HepG2 (cell line): Measurements from ENCODE around the gene CLIC4. TPM values are rescaled to one million over a fixed set of nuclear protein-coding genes. Genes with fewer than 3 reads are reported as not detected.

ENCODE experiments used
- ARNT ChIP-seq: fragments of 450-650 bp; IDR thresholded peaks from 2 replicates; pipeline ENCODE4 v1.6.1; 2017
- ATRX ChIP-seq: sonication (generic); formaldehyde crosslinking; IDR thresholded peaks from 2 replicates; pipeline ENCODE4 v1.4.0; 2020; ENCODE audit warnings: missing genetic modification reagents, borderline replicate concordance
- DNMT3B ChIP-seq: conservative IDR thresholded peaks from 2 replicates; pipeline ENCODE4 v1.6.1; 2016; ENCODE audit warnings: missing biosample characterization, control low read depth
- NCOR1 ChIP-seq: fragments of 200-600 bp; sonication (generic); IDR thresholded peaks from 2 replicates; pipeline ENCODE4 v1.7.0; 2017; ENCODE audit warnings: antibody characterized with exemption, low read length, borderline replicate concordance
- PAWR ChIP-seq: sonication (generic); formaldehyde crosslinking; IDR thresholded peaks from 2 replicates; pipeline ENCODE4 v1.4.0; 2020; ENCODE audit warnings: missing genetic modification reagents, mild to moderate bottlenecking, borderline replicate concordance
- SMAD1 ChIP-seq: sonication (generic); formaldehyde crosslinking; IDR thresholded peaks from 2 replicates; pipeline ENCODE4 v1.4.0; 2020; ENCODE audit warnings: missing genetic modification reagents, low read depth, mild to moderate bottlenecking, borderline replicate concordance
- TAF15 ChIP-seq: fragments of 200-400 bp; formaldehyde crosslinking; IDR thresholded peaks from one replicate; pipeline ENCODE4 v1.6.1; 2018; ENCODE audit warnings: mild to moderate bottlenecking, low read depth, low read length; ENCODE audit not compliant: poor library complexity, severe bottlenecking
- ZBTB38 ChIP-seq: sonication (generic); formaldehyde crosslinking; IDR thresholded peaks from 2 replicates; pipeline ENCODE4 v1.5.1; 2020; ENCODE audit warnings: mild to moderate bottlenecking, missing genetic modification reagents
- ZC3H13 ChIP-seq: sonication (generic); formaldehyde crosslinking; IDR thresholded peaks from 2 replicates; pipeline ENCODE4 v1.8.1; 2023; ENCODE audit warnings: mild to moderate bottlenecking, missing genetic modification reagents, moderate library complexity
- ZFP36L2 ChIP-seq: sonication (generic); formaldehyde crosslinking; IDR thresholded peaks from 2 replicates; pipeline ENCODE4 v1.4.0; 2020; ENCODE audit warnings: missing genetic modification reagents
- ZKSCAN8 ChIP-seq: IDR thresholded peaks from 2 replicates; pipeline ENCODE4 v1.6.1; 2016; ENCODE audit warnings: borderline replicate concordance, missing genetic modification reagents, missing compliant biosample characterization
- ZMYM2 ChIP-seq: sonication (generic); formaldehyde crosslinking; IDR thresholded peaks from 2 replicates; pipeline ENCODE4 v1.8.0; 2022; ENCODE audit warnings: mild to moderate bottlenecking, missing genetic modification reagents
- ZNF207 ChIP-seq: fragments of 450-650 bp; IDR thresholded peaks from 2 replicates; pipeline ENCODE4 v1.6.1; 2016; ENCODE audit warnings: antibody characterized with exemption, borderline replicate concordance
- ZNF224 ChIP-seq: sonication (generic); formaldehyde crosslinking; IDR thresholded peaks from 2 replicates; pipeline ENCODE4 v1.5.0; 2020; ENCODE audit warnings: mild to moderate bottlenecking, missing genetic modification reagents
- ZNF282 ChIP-seq: fragments of 450-650 bp; IDR thresholded peaks from 2 replicates; pipeline ENCODE4 v1.6.1; 2018; ENCODE audit not compliant: partially characterized antibody
- ZNF709 ChIP-seq: sonication (generic); formaldehyde crosslinking; IDR thresholded peaks from 2 replicates; pipeline ENCODE4 v1.5.0; 2020; ENCODE audit warnings: mild to moderate bottlenecking, missing genetic modification reagents
- ZNF75D ChIP-seq: sonication (generic); formaldehyde crosslinking; IDR thresholded peaks from 2 replicates; pipeline ENCODE4 v1.8.1; 2023; ENCODE audit warnings: missing genetic modification reagents, mild to moderate bottlenecking, borderline replicate concordance
- ZNF792 ChIP-seq: IDR thresholded peaks from 2 replicates; pipeline ENCODE4 v1.6.1; 2016
- polyA plus RNA-seq, 8 experiments: library from polyadenylated mRNA; depleted of rRNA in 3 of 8; stranded (reverse) in 7 of 8; unstranded in 1 of 8; fragments of >200 nt; fragmentation: Illumina TruSeq in 4 of 8; extraction: Trizol in 4 of 8; gene quantifications; 2 replicates each; pipeline versions ENCODE4 v1.2.1 to v1.2.3, GENCODE V29; 2011 to 2016; ENCODE audit warnings: low read depth in 4 of 8, missing spikeins in 1 of 8, mixed read lengths in 1 of 8; ENCODE audit not compliant: insufficient read depth in 1 of 8
- total RNA-seq, 5 experiments: library from RNA; depleted of rRNA; stranded (reverse); fragments of >200 nt; fragmentation: Illumina TruSeq; extraction: Trizol; gene quantifications; 2 replicates each; pipeline ENCODE4 v1.2.3, GENCODE V29; 2016; ENCODE audit warnings: low read depth in 1 of 5
- TF ChIP-seq, protein P1 (sequence below): sonication (generic); formaldehyde crosslinking; IDR thresholded peaks from 2 replicates; pipeline ENCODE4 v1.4.0; 2020; ENCODE audit warnings: missing genetic modification reagents
- TF ChIP-seq, protein P2 (sequence below): sonication (generic); formaldehyde crosslinking; IDR thresholded peaks from 2 replicates; pipeline ENCODE4 v1.4.0; 2020; ENCODE audit warnings: missing genetic modification reagents
- TF ChIP-seq, protein P3 (sequence below): IDR thresholded peaks from 2 replicates; pipeline ENCODE4 v1.6.1; 2018; ENCODE audit warnings: missing genetic modification reagents, mild to moderate bottlenecking, missing compliant biosample characterization
- TF ChIP-seq, protein P4 (sequence below): sonication (generic); formaldehyde crosslinking; IDR thresholded peaks from 2 replicates; pipeline ENCODE4 v1.8.1; 2023; ENCODE audit warnings: mild to moderate bottlenecking, missing genetic modification reagents
- TF ChIP-seq, protein P5 (sequence below): sonication (generic); formaldehyde crosslinking; IDR thresholded peaks from 2 replicates; pipeline ENCODE4 v1.5.0; 2020; ENCODE audit warnings: missing genetic modification reagents, mild to moderate bottlenecking, borderline replicate concordance
- TF ChIP-seq, protein P6 (sequence below): sonication (generic); formaldehyde crosslinking; IDR thresholded peaks from 2 replicates; pipeline ENCODE4 v1.5.1; 2020; ENCODE audit warnings: missing genetic modification reagents, mild to moderate bottlenecking, borderline replicate concordance

The CLIC4 gene
- total and polyA plus RNA-seq, 2 of the 13 experiments (the other 11 are each of a cell fraction or from before 2014, with no cell fraction given), result 23.3 to 77.4 TPM

DNA sequence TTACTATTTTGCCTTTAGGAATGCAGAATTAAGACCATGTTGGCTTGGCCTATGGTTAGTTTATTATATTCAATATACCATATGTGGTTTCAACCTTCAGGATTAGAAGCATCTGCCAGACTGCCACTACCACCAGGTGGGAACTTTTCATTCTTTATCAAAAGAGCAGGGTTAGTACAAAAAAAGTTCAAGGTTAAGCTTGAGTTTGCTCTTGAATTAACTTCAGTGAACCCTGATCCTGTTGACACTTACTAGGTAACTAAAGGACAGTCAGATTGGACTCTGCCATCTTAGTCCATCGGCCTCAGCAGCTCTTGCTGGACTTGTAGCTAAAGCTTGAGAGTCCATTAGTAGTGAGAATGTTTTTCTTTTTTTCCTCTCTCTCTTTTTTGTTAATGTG is 22.1 kb downstream of the CLIC4 start (continued):
- TF ChIP-seq SMAD1 (CRISPR knock-in tag), result no peak
- TF ChIP-seq, protein P1, sequence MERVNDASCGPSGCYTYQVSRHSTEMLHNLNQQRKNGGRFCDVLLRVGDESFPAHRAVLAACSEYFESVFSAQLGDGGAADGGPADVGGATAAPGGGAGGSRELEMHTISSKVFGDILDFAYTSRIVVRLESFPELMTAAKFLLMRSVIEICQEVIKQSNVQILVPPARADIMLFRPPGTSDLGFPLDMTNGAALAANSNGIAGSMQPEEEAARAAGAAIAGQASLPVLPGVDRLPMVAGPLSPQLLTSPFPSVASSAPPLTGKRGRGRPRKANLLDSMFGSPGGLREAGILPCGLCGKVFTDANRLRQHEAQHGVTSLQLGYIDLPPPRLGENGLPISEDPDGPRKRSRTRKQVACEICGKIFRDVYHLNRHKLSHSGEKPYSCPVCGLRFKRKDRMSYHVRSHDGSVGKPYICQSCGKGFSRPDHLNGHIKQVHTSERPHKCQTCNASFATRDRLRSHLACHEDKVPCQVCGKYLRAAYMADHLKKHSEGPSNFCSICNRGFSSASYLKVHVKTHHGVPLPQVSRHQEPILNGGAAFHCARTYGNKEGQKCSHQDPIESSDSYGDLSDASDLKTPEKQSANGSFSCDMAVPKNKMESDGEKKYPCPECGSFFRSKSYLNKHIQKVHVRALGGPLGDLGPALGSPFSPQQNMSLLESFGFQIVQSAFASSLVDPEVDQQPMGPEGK (CRISPR knock-in tag), result peak; percentile 38; the same call in 1 of the 2 replicates
- TF ChIP-seq, protein P2, sequence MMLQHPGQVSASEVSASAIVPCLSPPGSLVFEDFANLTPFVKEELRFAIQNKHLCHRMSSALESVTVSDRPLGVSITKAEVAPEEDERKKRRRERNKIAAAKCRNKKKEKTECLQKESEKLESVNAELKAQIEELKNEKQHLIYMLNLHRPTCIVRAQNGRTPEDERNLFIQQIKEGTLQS, result no peak
- no peak for TF ChIP-seq ZNF207
- TF ChIP-seq, protein P3, sequence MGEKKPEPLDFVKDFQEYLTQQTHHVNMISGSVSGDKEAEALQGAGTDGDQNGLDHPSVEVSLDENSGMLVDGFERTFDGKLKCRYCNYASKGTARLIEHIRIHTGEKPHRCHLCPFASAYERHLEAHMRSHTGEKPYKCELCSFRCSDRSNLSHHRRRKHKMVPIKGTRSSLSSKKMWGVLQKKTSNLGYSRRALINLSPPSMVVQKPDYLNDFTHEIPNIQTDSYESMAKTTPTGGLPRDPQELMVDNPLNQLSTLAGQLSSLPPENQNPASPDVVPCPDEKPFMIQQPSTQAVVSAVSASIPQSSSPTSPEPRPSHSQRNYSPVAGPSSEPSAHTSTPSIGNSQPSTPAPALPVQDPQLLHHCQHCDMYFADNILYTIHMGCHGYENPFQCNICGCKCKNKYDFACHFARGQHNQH (CRISPR knock-in tag), result 0 out of 2 replicates have a peak, but pooled peaks have one; percentile 53
- no peak for TF ChIP-seq ZNF224 (CRISPR knock-in tag)
- TF ChIP-seq DNMT3B (CRISPR knock-in tag), result no peak
- TF ChIP-seq PAWR (CRISPR knock-in tag), result no peak
- TF ChIP-seq, protein P4, sequence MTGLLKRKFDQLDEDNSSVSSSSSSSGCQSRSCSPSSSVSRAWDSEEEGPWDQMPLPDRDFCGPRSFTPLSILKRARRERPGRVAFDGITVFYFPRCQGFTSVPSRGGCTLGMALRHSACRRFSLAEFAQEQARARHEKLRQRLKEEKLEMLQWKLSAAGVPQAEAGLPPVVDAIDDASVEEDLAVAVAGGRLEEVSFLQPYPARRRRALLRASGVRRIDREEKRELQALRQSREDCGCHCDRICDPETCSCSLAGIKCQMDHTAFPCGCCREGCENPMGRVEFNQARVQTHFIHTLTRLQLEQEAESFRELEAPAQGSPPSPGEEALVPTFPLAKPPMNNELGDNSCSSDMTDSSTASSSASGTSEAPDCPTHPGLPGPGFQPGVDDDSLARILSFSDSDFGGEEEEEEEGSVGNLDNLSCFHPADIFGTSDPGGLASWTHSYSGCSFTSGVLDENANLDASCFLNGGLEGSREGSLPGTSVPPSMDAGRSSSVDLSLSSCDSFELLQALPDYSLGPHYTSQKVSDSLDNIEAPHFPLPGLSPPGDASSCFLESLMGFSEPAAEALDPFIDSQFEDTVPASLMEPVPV (CRISPR knock-in tag), result peak; percentile 61; the same call in 1 of the 2 replicates
- no peak for TF ChIP-seq ZNF282
- peak; percentile 97 for TF ChIP-seq ZMYM2 (CRISPR knock-in tag)
- no peak for TF ChIP-seq ATRX (CRISPR knock-in tag)
- peak; percentile 98 for TF ChIP-seq NCOR1
- no peak for TF ChIP-seq ARNT
- TF ChIP-seq ZKSCAN8 (CRISPR knock-in tag), result peak; percentile 84; the same call in 1 of the 2 replicates
- TF ChIP-seq ZNF792 (CRISPR knock-in tag), result peak; percentile 70; the same call in 1 of the 2 replicates
- TF ChIP-seq, protein P5, sequence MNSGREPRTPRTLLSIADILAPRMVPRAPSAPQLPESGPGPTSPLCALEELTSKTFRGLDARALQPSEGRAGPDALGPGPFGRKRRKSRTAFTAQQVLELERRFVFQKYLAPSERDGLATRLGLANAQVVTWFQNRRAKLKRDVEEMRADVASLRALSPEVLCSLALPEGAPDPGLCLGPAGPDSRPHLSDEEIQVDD (CRISPR knock-in tag), result no peak
- no peak for TF ChIP-seq ZNF709 (CRISPR knock-in tag)
- TF ChIP-seq ZNF75D (CRISPR knock-in tag), result no peak
- no peak for TF ChIP-seq ZBTB38 (CRISPR knock-in tag)
- TF ChIP-seq, protein P6, sequence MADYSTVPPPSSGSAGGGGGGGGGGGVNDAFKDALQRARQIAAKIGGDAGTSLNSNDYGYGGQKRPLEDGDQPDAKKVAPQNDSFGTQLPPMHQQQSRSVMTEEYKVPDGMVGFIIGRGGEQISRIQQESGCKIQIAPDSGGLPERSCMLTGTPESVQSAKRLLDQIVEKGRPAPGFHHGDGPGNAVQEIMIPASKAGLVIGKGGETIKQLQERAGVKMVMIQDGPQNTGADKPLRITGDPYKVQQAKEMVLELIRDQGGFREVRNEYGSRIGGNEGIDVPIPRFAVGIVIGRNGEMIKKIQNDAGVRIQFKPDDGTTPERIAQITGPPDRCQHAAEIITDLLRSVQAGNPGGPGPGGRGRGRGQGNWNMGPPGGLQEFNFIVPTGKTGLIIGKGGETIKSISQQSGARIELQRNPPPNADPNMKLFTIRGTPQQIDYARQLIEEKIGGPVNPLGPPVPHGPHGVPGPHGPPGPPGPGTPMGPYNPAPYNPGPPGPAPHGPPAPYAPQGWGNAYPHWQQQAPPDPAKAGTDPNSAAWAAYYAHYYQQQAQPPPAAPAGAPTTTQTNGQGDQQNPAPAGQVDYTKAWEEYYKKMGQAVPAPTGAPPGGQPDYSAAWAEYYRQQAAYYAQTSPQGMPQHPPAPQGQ (CRISPR knock-in tag), result no peak
- TF ChIP-seq ZFP36L2 (CRISPR knock-in tag), result no peak
- no peak for TF ChIP-seq ZC3H13 (CRISPR knock-in tag)
- no peak for TF ChIP-seq TAF15
